CD4-positive, alpha-beta T cell (primary cell): ENCODE data around the gene LPIN2. TPM values are rescaled to one million over a fixed set of nuclear protein-coding genes. Genes with fewer than 3 reads are reported as not detected.

Source experiments
- ATAC-seq: fragments of 200-7000 bp; cut with Tn5 transposase; one replicate; pipeline ENCODE4 v1.10.0; 2022; ENCODE audit warnings: mild to moderate bottlenecking; ENCODE audit not compliant: poor library complexity
- CTCF ChIA-PET: fragments of 350-600 bp; sonication (Branson Sonifier 250); formaldehyde crosslinking; loops from one replicate; lab custom pipeline; 2021; ENCODE audit warnings: antibody characterized with exemption, inconsistent platforms; lab: Charles Lee
- POLR2A ChIA-PET: fragments of 350-600 bp; sonication (Branson Sonifier 250); formaldehyde crosslinking; loops from one replicate; lab custom pipeline; 2021; ENCODE audit warnings: antibody characterized with exemption, inconsistent platforms; lab: Charles Lee
- DNase-seq, 14 experiments: peaks; one replicate each; pipeline ENCODE4 v3.0.0-alpha.2; 2013 to 2020; ENCODE audit warnings: mixed read lengths in 2 of 14
- H3K27ac ChIP-seq, 2 donors: one replicate each; pipeline versions ENCODE4 v1.5.1 to v1.7.0; 2013; ENCODE audit warnings: low read length in 2 of 2, low read depth in 1 of 2, mild to moderate bottlenecking in 1 of 2
- H3K27me3 ChIP-seq, 2 experiments: 1 replicate in 1 of 2; 2 replicates in 1 of 2; pipeline versions ENCODE4 v1.6.1 to v1.7.0; 2013; ENCODE audit warnings: low read length in 2 of 2, control low read depth in 1 of 2, mild to moderate bottlenecking in 1 of 2, moderate library complexity in 1 of 2; ENCODE audit not compliant: insufficient read depth in 2 of 2, control insufficient read depth in 1 of 2
- H3K36me3 ChIP-seq: one replicate; pipeline ENCODE4 v1.6.1; 2013; ENCODE audit warnings: low read length, control low read depth; ENCODE audit not compliant: insufficient read depth
- H3K4me1 ChIP-seq: one replicate; pipeline ENCODE4 v1.6.1; 2013; ENCODE audit warnings: low read length, control low read depth; ENCODE audit not compliant: insufficient read depth
- H3K4me3 ChIP-seq: one replicate; pipeline ENCODE4 v1.5.1; 2013; ENCODE audit warnings: mild to moderate bottlenecking, low read length, moderate library complexity
- H3K9me3 ChIP-seq, 2 experiments: 1 replicate in 1 of 2; 2 replicates in 1 of 2; pipeline versions ENCODE4 v1.6.1 to v1.7.0; 2013; ENCODE audit warnings: low read length in 2 of 2, mild to moderate bottlenecking in 2 of 2, control low read depth in 1 of 2, moderate library complexity in 1 of 2; ENCODE audit not compliant: control insufficient read depth in 1 of 2, insufficient read depth in 1 of 2
- H3K27ac Mint-ChIP-seq: one replicate; pipeline ENCODE4 v1.8.0; 2020; ENCODE audit warnings: mixed read lengths
- H3K27me3 Mint-ChIP-seq: one replicate; pipeline ENCODE4 v1.8.0; 2021; ENCODE audit warnings: mixed read lengths
- H3K36me3 Mint-ChIP-seq: one replicate; pipeline ENCODE4 v1.8.0; 2021; ENCODE audit warnings: low read depth, mixed read lengths
- H3K4me1 Mint-ChIP-seq: one replicate; pipeline ENCODE4 v1.8.0; 2021; ENCODE audit warnings: low read depth, mixed read lengths
- H3K4me3 Mint-ChIP-seq: one replicate; pipeline ENCODE4 v1.8.0; 2020; ENCODE audit warnings: mild to moderate bottlenecking, mixed read lengths
- H3K9me3 Mint-ChIP-seq: one replicate; pipeline ENCODE4 v1.8.0; 2020; ENCODE audit warnings: mixed read lengths
- intact Hi-C, 2 experiments: fragments of 100-400 bp; cut with DNase I in 1 of 2; cut with micrococcal nuclease in 1 of 2; formaldehyde crosslinking; loops; one replicate each; pipeline versions ENCODE4 v1.15.1 to v1.9.0; 2023 to 2025; cut with DNase I, micrococcal nuclease
- total RNA-seq, 174 experiments: library from RNA in 2 of 174; stranded (reverse) in 2 of 174; gene quantifications; one replicate each; pipeline ENCODE4 v1.2.3 and lab custom pipeline; 2021 to 2026
- TF ChIP-seq, protein P1 (sequence below): fragments of 200-600 bp; IDR thresholded peaks from one replicate; pipeline ENCODE4 v1.8.0; 2022; ENCODE audit warnings: antibody characterized with exemption, mild to moderate bottlenecking

Gene LPIN2
- total RNA-seq, 2 experiments from 2014 or later, result 48.7 to 49.0 TPM

DNA sequence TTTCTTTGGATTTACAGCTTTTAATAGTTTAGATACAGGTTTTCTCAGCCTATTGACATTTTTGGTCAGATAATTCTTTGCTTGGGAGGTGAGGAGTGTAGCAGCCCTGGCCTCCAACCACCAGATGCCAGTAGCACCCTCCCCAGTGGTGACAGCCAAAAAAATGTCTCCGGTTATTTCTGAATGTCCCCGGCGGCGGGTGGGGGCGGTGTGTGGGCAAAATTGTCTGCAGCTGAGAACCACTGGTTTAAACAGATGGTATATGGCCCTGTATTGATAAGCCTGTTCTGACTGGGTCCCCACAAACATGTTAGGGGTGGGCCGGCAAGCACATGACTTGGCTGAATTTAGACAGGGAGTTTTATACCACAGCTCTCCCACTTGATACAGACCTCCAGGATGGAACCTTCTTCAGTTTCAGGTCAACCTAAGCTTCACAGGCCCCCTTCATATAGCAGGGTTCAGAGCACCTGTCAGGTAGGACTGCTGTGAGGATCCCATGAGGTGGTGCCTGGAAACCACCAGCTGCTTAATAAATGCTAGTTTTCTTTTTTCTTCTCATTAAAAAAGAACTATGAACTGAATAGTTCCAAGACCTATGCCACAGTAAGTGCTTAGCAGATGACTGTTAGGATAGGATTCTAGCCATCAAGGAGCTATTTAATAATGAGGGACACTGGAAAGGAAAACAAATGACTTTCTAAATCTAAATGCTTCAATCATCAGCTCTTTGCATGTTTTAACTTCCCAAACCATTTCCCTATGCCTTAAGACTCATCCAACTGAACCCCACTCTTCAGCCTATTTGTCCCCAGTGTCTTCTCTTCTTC, 18.1 kb downstream of the LPIN2 start:
- H3K36me3 Mint-ChIP-seq, result peaks cover 29% of the 10 kb centered on the region
- H3K27ac Mint-ChIP-seq, result peak overlapping the region; percentile 61
- intact Hi-C loops, result loop anchor here (1.0 to 2.0 kb wide), 7 partner anchors 66 to 251 kb away; no protein-coding TSS in a partner anchor
- no peaks in the 10 kb centered on the region for H3K27me3 Mint-ChIP-seq
- ATAC-seq (peak; percentile 82), DNase-seq (peak; percentile 54 to 87 (median 68))
- Histone ChIP-seq H3K4me3 (peak overlapping the region; percentile 24), H3K36me3 (no peaks in the 10 kb centered on the region), H3K27ac (no peak overlapping the region), H3K4me1 (peaks cover 61% of the 10 kb centered on the region), H3K27me3 (no peaks in the 10 kb centered on the region), H3K9me3 (no peaks in the 10 kb centered on the region)
- no peaks in the 10 kb centered on the region for H3K9me3 Mint-ChIP-seq
- ChIA-PET CTCF (interaction anchor here (0.6 to 3.8 kb wide), 37 partner anchors 8 to 303 kb away, joined by 3 to 75 read pairs (median 4); partner anchors contain the start of gene MYL12A), POLR2A (interaction anchor here (0.6 to 3.8 kb wide), 20 partner anchors 10 to 252 kb away, joined by 3 to 59 read pairs (median 4); partner anchors contain the start of genes LPIN2 and MYL12A)
- TF ChIP-seq, protein P1, sequence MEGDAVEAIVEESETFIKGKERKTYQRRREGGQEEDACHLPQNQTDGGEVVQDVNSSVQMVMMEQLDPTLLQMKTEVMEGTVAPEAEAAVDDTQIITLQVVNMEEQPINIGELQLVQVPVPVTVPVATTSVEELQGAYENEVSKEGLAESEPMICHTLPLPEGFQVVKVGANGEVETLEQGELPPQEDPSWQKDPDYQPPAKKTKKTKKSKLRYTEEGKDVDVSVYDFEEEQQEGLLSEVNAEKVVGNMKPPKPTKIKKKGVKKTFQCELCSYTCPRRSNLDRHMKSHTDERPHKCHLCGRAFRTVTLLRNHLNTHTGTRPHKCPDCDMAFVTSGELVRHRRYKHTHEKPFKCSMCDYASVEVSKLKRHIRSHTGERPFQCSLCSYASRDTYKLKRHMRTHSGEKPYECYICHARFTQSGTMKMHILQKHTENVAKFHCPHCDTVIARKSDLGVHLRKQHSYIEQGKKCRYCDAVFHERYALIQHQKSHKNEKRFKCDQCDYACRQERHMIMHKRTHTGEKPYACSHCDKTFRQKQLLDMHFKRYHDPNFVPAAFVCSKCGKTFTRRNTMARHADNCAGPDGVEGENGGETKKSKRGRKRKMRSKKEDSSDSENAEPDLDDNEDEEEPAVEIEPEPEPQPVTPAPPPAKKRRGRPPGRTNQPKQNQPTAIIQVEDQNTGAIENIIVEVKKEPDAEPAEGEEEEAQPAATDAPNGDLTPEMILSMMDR, result peak; percentile 75
- peaks cover 82% of the 10 kb centered on the region for H3K4me1 Mint-ChIP-seq
- H3K4me3 Mint-ChIP-seq, result peak overlapping the region; percentile 52

DNA sequence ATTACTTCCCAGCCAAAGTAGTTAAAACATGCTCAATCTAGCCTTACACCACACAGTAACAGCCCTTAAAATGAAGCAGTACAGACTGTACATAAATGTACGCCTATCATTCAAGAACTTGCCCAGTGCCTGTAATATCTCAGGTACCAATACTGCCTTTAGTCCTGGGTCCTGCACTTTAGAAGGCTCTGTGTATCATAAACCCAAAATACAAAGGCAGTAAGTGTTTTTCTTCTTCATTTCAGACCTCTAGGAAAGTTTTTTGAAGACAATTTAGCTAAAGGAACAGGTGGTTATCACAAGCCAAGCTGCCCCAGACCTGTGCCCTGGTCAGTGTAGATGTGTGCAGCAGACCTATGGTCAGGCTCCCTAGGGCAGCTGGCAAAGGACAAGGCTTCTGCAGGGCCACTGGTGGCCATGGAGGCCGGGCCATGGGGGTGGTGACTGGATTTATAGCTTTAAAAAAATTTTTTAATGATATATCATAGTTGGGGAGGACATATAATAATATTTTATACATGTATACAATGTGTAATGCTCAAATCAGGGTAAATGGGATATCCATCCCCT, 18.8 kb downstream of the LPIN2 start:
- H3K27ac ChIP-seq, result no peak overlapping the region
- no peaks in the 10 kb centered on the region for H3K36me3 ChIP-seq
- ChIA-PET POLR2A (interaction anchor here (0.6 to 3.8 kb wide), 21 partner anchors 9 to 253 kb away, joined by 3 to 59 read pairs (median 4); partner anchors contain the start of genes LPIN2 and MYL12A), CTCF (interaction anchor here (0.6 to 3.8 kb wide), 37 partner anchors 8 to 672 kb away, joined by 3 to 75 read pairs (median 4); partner anchors contain the start of gene MYL12A)
- Mint-ChIP-seq H3K9me3 (no peaks in the 10 kb centered on the region), H3K27ac (peak overlapping the region; percentile 61), H3K27me3 (no peaks in the 10 kb centered on the region), H3K4me1 (peaks cover 79% of the 10 kb centered on the region), H3K36me3 (peaks cover 26% of the 10 kb centered on the region), H3K4me3 (peak overlapping the region; percentile 1)
- H3K9me3 ChIP-seq, result no peaks in the 10 kb centered on the region
- H3K4me1 ChIP-seq, result peaks cover 54% of the 10 kb centered on the region
- no peak overlapping the region for H3K4me3 ChIP-seq
- ATAC-seq, result no peak
- intact Hi-C loops, result loop anchor here (1.0 to 2.0 kb wide), 7 partner anchors 67 to 252 kb away; no protein-coding TSS in a partner anchor
- TF ChIP-seq, protein P1, result no peak
- no peaks in the 10 kb centered on the region for H3K27me3 ChIP-seq
- no peak for DNase-seq
